Mucosa of stomach (tissue), 1 donor: ENCODE results near the gene GDNF.
"Not testable (repeated sequence)": the region's sequence is repeated elsewhere in the genome, so short reads cannot be mapped to it uniquely, and the experiment has no call there.

Experiments
- H3K27me3 ChIP-seq: one replicate; pipeline ENCODE4 v1.7.0; 2013; ENCODE audit warnings: mild to moderate bottlenecking, low read length; ENCODE audit not compliant: control insufficient read depth, insufficient read depth
- H3K36me3 ChIP-seq: one replicate; pipeline ENCODE4 v1.7.0; 2013; ENCODE audit warnings: low read length; ENCODE audit not compliant: control insufficient read depth, insufficient read depth
- H3K4me1 ChIP-seq: one replicate; pipeline ENCODE4 v1.7.0; 2013; ENCODE audit warnings: mild to moderate bottlenecking, low read length; ENCODE audit not compliant: control insufficient read depth, insufficient read depth
- H3K4me3 ChIP-seq: one replicate; pipeline ENCODE4 v1.7.0; 2013; ENCODE audit warnings: low read length
- H3K9ac ChIP-seq: one replicate; pipeline ENCODE4 v1.7.0; 2013; ENCODE audit warnings: mild to moderate bottlenecking, low read length, moderate library complexity
- H3K9me3 ChIP-seq: one replicate; pipeline ENCODE4 v1.7.0; 2013; ENCODE audit warnings: mild to moderate bottlenecking, low read length, moderate library complexity; ENCODE audit not compliant: control insufficient read depth
- donor health status: Pancreatic carcinoma.

GDNF gene

GRCh38 chr5:37867654-37868053 lies 27.8 kb upstream of the GDNF start:
- no peaks in the 10 kb centered on the region for H3K4me1 ChIP-seq
- H3K27me3 ChIP-seq, result no peaks in the 10 kb centered on the region
- no peak overlapping the region for H3K9ac ChIP-seq
- no peak overlapping the region for H3K4me3 ChIP-seq
- no peaks in the 10 kb centered on the region for H3K36me3 ChIP-seq
- no peaks in the 10 kb centered on the region for H3K9me3 ChIP-seq

- H3K4me3 ChIP-seq, H3K36me3 ChIP-seq, H3K27me3 ChIP-seq, H3K4me1 ChIP-seq, H3K9me3 ChIP-seq, H3K9ac ChIP-seq: not testable (repeated sequence)
Measured at GRCh38 chr5:37862907-37863306, 23.1 kb upstream of the GDNF start.

GRCh38 chr5:37860206-37860605 lies 20.4 kb upstream of the GDNF start:
- Histone ChIP-seq H3K27me3 (no peaks in the 10 kb centered on the region), H3K9ac (no peak overlapping the region), H3K4me3 (no peak overlapping the region), H3K9me3 (no peaks in the 10 kb centered on the region), H3K36me3 (no peaks in the 10 kb centered on the region), H3K4me1 (no peaks in the 10 kb centered on the region)

GRCh38 chr5:37859805-37860204 lies 20.0 kb upstream of the GDNF start:
- Histone ChIP-seq H3K36me3 (no peaks in the 10 kb centered on the region), H3K4me1 (no peaks in the 10 kb centered on the region), H3K27me3 (no peaks in the 10 kb centered on the region), H3K9me3 (no peaks in the 10 kb centered on the region), H3K9ac (no peak overlapping the region), H3K4me3 (no peak overlapping the region)

- no peak overlapping the region for H3K9ac ChIP-seq
- H3K9me3 ChIP-seq, result no peaks in the 10 kb centered on the region
- H3K4me3 ChIP-seq, result no peak overlapping the region
- no peaks in the 10 kb centered on the region for H3K4me1 ChIP-seq
- no peaks in the 10 kb centered on the region for H3K27me3 ChIP-seq
- no peaks in the 10 kb centered on the region for H3K36me3 ChIP-seq
Measured at GRCh38 chr5:37858250-37858649, 18.4 kb upstream of the GDNF start.

GRCh38 chr5:37857696-37858095 lies 17.9 kb upstream of the GDNF start:
- Histone ChIP-seq H3K4me1 (no peaks in the 10 kb centered on the region), H3K27me3 (no peaks in the 10 kb centered on the region), H3K9ac (no peak overlapping the region), H3K4me3 (no peak overlapping the region), H3K9me3 (no peaks in the 10 kb centered on the region), H3K36me3 (no peaks in the 10 kb centered on the region)

GRCh38 chr5:37855438-37855837 lies 15.6 kb upstream of the GDNF start:
- no peak overlapping the region for H3K9ac ChIP-seq
- H3K9me3 ChIP-seq, result no peaks in the 10 kb centered on the region
- no peak overlapping the region for H3K4me3 ChIP-seq
- H3K4me1 ChIP-seq, result no peaks in the 10 kb centered on the region
- no peaks in the 10 kb centered on the region for H3K36me3 ChIP-seq
- no peaks in the 10 kb centered on the region for H3K27me3 ChIP-seq

- Histone ChIP-seq H3K9ac (no peak overlapping the region), H3K4me3 (no peak overlapping the region), H3K9me3 (no peaks in the 10 kb centered on the region), H3K4me1 (no peaks in the 10 kb centered on the region), H3K36me3 (no peaks in the 10 kb centered on the region), H3K27me3 (no peaks in the 10 kb centered on the region)
Measured at GRCh38 chr5:37851305-37851704, 11.5 kb upstream of the GDNF start.

- H3K27me3 ChIP-seq, result no peaks in the 10 kb centered on the region
- no peak overlapping the region for H3K4me3 ChIP-seq
- no peak overlapping the region for H3K9ac ChIP-seq
- H3K36me3 ChIP-seq, result no peaks in the 10 kb centered on the region
- H3K9me3 ChIP-seq, result no peaks in the 10 kb centered on the region
- H3K4me1 ChIP-seq, result no peaks in the 10 kb centered on the region
Measured at GRCh38 chr5:37850226-37850865, 10.5 kb upstream of the GDNF start.

GRCh38 chr5:37849641-37850040 lies 9.8 kb upstream of the GDNF start:
- H3K4me1 ChIP-seq, result no peaks in the 10 kb centered on the region
- H3K9ac ChIP-seq, result no peak overlapping the region
- H3K9me3 ChIP-seq, result no peaks in the 10 kb centered on the region
- no peaks in the 10 kb centered on the region for H3K27me3 ChIP-seq
- H3K4me3 ChIP-seq, result no peak overlapping the region
- no peaks in the 10 kb centered on the region for H3K36me3 ChIP-seq

- no peaks in the 10 kb centered on the region for H3K27me3 ChIP-seq
- H3K4me1 ChIP-seq, result no peaks in the 10 kb centered on the region
- H3K9ac ChIP-seq, result no peak overlapping the region
- H3K36me3 ChIP-seq, result no peaks in the 10 kb centered on the region
- no peaks in the 10 kb centered on the region for H3K9me3 ChIP-seq
- no peak overlapping the region for H3K4me3 ChIP-seq
Measured at GRCh38 chr5:37847978-37848425, 8.2 kb upstream of the GDNF start.

GRCh38 chr5:37846786-37847310 lies 7.0 kb upstream of the GDNF start:
- H3K9ac ChIP-seq, result no peak overlapping the region
- no peaks in the 10 kb centered on the region for H3K4me1 ChIP-seq
- no peaks in the 10 kb centered on the region for H3K9me3 ChIP-seq
- H3K36me3 ChIP-seq, result no peaks in the 10 kb centered on the region
- H3K27me3 ChIP-seq, result peaks cover 6% of the 10 kb centered on the region
- H3K4me3 ChIP-seq, result no peak overlapping the region

GRCh38 chr5:37844009-37844408 lies 4.2 kb upstream of the GDNF start:
- H3K9me3 ChIP-seq, result no peaks in the 10 kb centered on the region
- H3K4me3 ChIP-seq, result no peak overlapping the region
- no peak overlapping the region for H3K9ac ChIP-seq
- H3K36me3 ChIP-seq, result no peaks in the 10 kb centered on the region
- H3K4me1 ChIP-seq, result peaks cover 12% of the 10 kb centered on the region
- peaks cover 32% of the 10 kb centered on the region for H3K27me3 ChIP-seq
